Lower leg skin (tissue), 3 donors: ENCODE measurements around the gene ABCG4.

Source experiments
- POLR2A ChIP-seq, 2 donors: fragments of 450-650 bp; IDR thresholded peaks; one replicate each; pipeline ENCODE4 v1.6.1; 2016 to 2017; ENCODE audit warnings: antibody characterized with exemption in 2 of 2, mild to moderate bottlenecking in 1 of 2, moderate library complexity in 1 of 2
- TF ChIP-seq, protein P1 (sequence below), 3 donors: fragments of 450-650 bp; IDR thresholded peaks; one replicate each; pipeline ENCODE4 v1.5.1; 2016; ENCODE audit warnings: antibody characterized with exemption in 3 of 3, mild to moderate bottlenecking in 3 of 3, moderate library complexity in 2 of 3

DNA sequence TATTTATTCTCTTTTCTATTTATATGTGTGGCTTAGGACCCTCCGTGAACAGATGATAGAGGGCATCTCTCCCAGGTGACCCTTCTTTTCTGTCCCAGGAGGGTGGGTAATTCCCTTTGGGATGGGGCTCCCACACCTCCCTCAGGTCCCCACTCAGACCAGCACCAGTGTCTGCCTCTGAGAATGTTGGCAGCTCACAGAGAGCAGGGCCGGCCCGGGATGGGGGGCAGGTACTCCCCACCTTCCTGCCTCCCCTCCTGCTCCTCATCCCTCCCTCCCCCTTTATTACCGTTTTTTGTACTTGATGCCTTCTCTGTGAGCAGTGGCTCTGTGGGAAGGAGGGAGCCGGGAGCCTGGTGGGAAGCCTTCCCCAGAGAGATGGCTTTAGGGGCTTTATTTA is 32.3 kb upstream of the ABCG4 start:
- TF ChIP-seq, protein P1, sequence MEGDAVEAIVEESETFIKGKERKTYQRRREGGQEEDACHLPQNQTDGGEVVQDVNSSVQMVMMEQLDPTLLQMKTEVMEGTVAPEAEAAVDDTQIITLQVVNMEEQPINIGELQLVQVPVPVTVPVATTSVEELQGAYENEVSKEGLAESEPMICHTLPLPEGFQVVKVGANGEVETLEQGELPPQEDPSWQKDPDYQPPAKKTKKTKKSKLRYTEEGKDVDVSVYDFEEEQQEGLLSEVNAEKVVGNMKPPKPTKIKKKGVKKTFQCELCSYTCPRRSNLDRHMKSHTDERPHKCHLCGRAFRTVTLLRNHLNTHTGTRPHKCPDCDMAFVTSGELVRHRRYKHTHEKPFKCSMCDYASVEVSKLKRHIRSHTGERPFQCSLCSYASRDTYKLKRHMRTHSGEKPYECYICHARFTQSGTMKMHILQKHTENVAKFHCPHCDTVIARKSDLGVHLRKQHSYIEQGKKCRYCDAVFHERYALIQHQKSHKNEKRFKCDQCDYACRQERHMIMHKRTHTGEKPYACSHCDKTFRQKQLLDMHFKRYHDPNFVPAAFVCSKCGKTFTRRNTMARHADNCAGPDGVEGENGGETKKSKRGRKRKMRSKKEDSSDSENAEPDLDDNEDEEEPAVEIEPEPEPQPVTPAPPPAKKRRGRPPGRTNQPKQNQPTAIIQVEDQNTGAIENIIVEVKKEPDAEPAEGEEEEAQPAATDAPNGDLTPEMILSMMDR (IDR thresholded peaks at IDR 0.05): no peak
- no peak for TF ChIP-seq POLR2A (IDR thresholded peaks at IDR 0.05)
